HG03108 (cell line): Measurements from ENCODE around the gene POLG2.
"Not testable (repeated sequence)": the region's sequence is repeated elsewhere in the genome, so short reads cannot be mapped to it uniquely, and the experiment has no call there.

Experiments used
- ATAC-seq: cut with Tn5 transposase; IDR thresholded peaks from one replicate; pipeline ENCODE4 v1.9.1; 2021; ENCODE audit warnings: moderate library complexity; ENCODE audit not compliant: unreplicated experiment

Gene POLG2

GRCh38 chr17:64491034-64491860 is 5.6 kb downstream of the POLG2 start:
- ATAC-seq, result no peak

DNA sequence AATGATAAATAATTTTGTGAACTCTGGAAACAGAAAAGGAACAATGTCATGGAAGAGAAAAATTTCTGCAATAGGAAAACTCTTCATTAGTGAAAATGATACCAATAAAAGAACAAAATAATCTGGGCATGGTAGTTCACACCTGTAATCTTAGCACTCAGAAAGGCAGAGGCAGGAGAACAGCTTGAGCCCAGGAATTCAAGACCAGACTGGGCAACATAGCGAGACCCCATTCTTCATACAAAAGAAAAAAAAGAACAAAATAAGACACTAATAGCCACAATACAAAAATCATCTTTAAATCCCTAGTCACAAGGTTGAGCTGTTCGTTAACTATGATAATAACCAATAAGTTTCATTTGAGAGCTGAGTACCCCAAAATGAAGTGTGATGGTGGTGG is 8.6 kb downstream of the POLG2 start:
- ATAC-seq, result no peak

- ATAC-seq, result no peak
These were observed 12.5 kb downstream of the POLG2 start for GRCh38 chr17:64484380-64484779.

DNA sequence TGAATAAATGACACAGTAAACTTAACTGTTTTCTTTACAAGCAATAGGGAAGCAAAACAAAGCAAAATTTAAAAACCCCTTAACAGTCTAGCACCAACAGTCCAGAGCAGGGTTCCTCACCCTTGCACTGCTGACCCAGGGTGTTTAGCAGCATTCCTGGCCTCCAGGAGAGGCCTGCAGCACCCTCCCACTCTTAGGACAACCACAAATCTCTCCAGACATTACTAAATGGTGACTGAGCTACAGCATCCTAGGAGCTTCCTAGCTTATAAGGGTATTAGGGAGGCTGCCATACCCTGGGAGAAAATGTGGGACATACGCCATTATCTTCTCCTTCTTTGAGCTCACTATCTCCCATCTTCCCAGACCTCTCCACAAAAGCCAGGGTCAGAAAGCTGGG is 15.9 kb downstream of the POLG2 start:
- no peak for ATAC-seq

GRCh38 chr17:64477849-64478248 is 19.0 kb downstream of the POLG2 start:
- ATAC-seq, result no peak

GRCh38 chr17:64472564-64472963 is 24.3 kb downstream of the POLG2 start:
- ATAC-seq, result no peak

GRCh38 chr17:64471440-64471839 is 25.4 kb downstream of the POLG2 start:
- ATAC-seq, result no peak

DNA sequence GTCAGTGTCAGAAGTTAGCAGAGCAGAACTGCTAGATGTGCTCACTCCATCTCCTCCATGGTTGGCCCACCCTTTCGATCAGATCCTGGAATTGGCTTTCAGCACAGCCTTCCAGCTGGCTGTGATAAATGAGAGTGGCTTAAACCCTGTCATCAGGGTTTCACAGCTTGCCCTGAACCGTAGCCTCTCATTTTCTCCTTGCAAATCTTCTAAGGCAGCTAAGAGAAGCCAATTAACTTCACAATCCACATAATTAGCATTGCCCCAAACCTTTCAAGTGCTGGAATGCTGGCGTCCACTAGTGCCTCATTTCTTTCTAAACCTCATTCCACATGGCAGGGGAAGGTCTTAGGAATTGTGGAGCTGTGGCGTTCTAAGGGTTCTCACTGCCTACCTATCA is 26.2 kb downstream of the POLG2 start:
- ATAC-seq, result no peak

GRCh38 chr17:64466834-64467233 is 30.0 kb downstream of the POLG2 start:
- not testable (repeated sequence) for ATAC-seq

DNA sequence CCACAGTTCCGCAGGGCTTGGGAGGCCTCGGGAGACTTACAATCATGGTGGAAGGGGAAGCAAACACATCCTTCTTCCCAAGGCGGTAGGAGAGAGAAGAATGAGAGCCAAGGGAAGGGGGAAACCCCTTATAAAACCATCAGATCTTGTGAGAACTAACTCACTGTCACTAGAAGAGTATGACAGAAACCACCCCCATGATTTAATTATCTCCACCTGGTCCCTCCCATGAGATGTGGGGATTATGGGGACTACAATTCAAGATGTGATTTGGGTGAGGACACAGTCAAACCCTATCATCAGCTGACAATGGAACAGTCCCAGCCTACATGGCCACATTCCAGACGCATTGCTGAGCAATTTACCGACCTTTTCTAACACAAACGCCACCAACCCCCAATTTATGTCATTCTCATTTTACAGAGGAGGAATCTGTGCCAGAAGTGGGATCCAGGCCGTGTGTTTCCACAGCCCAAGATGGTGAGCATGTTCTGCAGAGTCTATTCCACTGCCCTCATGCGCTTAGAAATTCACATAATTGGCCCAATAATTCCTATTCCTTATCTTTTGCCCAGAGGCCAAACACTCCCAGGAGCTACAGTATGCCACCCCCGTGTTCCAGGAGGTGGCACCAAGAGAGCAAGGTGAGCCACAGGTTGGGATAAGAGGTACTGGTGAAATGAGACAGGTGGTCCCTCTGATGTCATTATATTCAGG is 30.7 kb downstream of the POLG2 start:
- ATAC-seq, result no peak

DNA sequence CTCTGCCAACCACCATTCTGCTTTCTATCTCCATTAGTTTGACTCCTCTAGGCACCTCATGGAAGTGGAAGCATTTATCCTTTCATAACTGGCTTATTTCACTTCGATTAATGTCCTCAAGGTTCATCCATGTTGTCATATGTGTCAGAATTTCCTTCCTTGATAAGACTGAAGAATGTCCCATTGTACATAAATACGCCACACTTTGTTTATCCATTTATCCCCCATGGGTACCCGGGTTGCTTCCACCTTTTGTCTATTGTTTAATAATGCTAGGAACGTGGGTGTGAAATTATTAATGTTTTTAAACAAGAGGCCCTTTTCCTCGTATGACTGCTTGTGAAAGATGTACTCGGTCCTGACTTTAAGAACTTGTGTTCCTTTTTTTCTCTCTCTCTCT is 35.1 kb downstream of the POLG2 start:
- ATAC-seq, result no peak

- no peak for ATAC-seq
These were observed 35.9 kb downstream of the POLG2 start for GRCh38 chr17:64460955-64461354.

GRCh38 chr17:64459818-64460217 is 37.0 kb downstream of the POLG2 start:
- not testable (repeated sequence) for ATAC-seq

GRCh38 chr17:64459284-64459747 is 37.5 kb downstream of the POLG2 start:
- ATAC-seq, result no peak

- ATAC-seq, result no peak
These were observed 38.1 kb downstream of the POLG2 start for GRCh38 chr17:64458756-64459155.

- ATAC-seq, result no peak
These were observed 39.7 kb downstream of the POLG2 start for GRCh38 chr17:64457156-64457555.

DNA sequence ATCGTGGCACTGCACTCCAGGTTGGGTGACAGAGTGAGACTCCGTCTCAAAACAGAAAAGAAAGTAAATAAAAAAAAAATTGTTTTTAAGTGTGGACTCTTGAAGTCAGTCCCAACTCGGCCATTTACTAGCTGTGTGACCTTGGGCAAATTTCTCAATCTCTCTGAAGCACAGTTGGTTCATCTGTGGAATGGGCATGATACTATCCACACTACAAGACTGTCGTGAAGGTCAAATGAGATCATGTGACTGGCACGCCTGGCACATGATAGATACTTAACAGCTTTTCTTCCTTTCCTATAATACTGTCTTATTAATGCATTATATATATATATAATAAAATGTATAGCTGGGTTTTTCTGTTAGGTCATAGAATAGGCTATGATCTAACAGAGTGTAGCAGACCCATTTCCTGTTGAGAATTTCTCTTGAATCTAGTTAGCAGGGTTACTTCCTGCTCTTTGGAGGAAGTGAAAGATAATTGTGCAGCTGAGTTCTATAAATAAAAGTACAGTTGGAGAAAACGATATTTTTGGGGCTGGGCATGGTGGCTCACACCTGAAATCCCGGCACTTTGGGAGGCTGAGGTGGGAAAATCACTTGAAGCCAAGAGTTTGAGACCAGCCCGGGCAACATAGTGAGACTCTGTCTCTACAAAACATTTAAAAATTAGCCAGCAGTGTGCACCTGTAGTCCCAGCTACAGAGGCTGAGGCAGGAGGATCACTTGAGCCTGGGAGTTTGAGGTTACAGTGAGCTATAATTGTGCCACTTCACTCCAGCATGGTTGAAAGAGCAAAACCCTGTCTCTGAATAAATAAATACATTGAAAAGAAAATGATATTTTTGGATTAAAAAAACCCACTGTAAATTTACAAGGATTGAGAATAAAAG is 40.6 kb downstream of the POLG2 start:
- ATAC-seq, result no peak

DNA sequence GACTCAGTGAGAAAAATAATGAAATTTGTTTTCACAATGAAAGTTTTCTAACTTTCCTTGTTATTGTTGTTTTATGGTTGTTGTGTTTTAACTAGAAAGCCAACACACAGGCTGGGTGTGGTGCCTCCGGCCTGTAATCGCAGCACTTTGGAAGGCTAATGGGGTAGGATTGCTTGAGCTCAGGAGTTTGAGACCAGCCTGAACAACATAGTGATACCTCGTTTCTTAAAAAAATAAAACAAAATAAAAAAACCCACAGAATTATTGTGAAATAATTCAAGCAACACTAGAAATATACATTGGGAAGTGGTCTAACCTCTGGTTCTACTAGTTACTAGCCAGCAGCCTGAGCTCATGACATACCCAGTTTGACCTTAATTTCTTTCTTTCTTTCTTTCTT is 47.3 kb downstream of the POLG2 start:
- ATAC-seq, result no peak

GRCh38 chr17:64448665-64449512 is 48.0 kb downstream of the POLG2 start, which contains the start of gene MILR1:
MILR1 (plus strand) TSS chr17:64449115; CDS start chr17:64449169, 54 bp downstream.
- no peak for ATAC-seq

GRCh38 chr17:64447526-64447925 is 49.3 kb downstream of the POLG2 start:
- ATAC-seq, result no peak
